ENCODE measurements around the gene SPDYE17. TPM values are rescaled to one million over a fixed set of nuclear protein-coding genes. Genes with fewer than 3 reads are reported as not detected.
"Not testable (repeated sequence)": the region's sequence is repeated elsewhere in the genome, so short reads cannot be mapped to it uniquely, and the experiment has no call there.

The SPDYE17 gene
- total RNA-seq, 2 donors from 2014 or later = not detected

DNA sequence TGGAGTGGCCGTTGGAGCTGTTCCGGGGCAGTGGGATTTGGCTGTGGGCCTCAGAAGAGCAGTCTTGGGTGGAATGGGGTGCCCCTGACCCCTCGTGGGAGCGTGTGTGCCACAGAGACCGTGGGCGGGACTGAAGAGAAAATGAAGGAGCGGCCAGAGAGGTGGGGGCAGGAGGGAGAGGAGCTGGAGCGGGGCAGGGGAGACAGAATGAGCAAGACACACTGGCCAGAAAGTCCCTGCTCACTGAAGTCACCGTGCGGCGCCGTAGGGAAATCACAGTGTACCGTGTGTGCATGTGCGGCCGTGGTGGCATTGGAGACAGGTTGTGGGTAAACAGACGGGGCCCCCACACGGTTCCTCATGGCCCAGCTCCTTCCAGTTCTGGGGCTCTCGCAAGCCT lies 40.0 kb downstream of the SPDYE17 start:
- H3K9me3 Mint-ChIP-seq = not testable (repeated sequence)

DNA sequence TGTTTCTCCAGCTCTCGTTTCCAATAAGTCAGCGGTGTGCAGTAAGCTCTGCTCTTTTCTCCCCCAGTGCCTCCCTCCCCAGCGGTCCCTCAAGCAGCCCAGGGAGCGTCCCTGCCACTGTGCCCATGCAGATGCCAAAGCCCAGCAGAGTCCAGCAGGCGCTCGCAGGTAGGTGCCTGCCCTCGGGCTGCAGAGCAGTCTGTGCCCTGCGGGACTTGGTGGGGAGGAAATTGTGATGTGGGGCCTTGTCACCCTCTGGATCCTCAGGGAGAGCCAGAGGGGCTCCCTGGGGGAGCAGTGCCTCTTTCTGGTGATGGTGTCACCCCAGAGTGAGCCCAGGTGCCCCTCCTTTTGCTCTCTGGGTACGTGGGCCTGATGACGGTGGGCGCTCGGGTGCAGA lies 42.0 kb downstream of the SPDYE17 start:
- not testable (repeated sequence) for H3K27me3 Mint-ChIP-seq; ATAC-seq; H3K4me3 Mint-ChIP-seq; H3K36me3 Mint-ChIP-seq; DNase-seq (ENCODE audit: low spot score); H3K27ac Mint-ChIP-seq; H3K4me1 Mint-ChIP-seq (ENCODE audit: low read depth in 2 of 2); H3K9me3 Mint-ChIP-seq

More for the DNA sequence above, 40.0 kb downstream of the SPDYE17 start:
- DNase-seq (ENCODE audit: low spot score); H3K4me1 Mint-ChIP-seq (ENCODE audit: low read depth in 2 of 2); H3K4me3 Mint-ChIP-seq; ATAC-seq; H3K27me3 Mint-ChIP-seq; H3K27ac Mint-ChIP-seq; H3K36me3 Mint-ChIP-seq: not testable (repeated sequence)

DNA sequence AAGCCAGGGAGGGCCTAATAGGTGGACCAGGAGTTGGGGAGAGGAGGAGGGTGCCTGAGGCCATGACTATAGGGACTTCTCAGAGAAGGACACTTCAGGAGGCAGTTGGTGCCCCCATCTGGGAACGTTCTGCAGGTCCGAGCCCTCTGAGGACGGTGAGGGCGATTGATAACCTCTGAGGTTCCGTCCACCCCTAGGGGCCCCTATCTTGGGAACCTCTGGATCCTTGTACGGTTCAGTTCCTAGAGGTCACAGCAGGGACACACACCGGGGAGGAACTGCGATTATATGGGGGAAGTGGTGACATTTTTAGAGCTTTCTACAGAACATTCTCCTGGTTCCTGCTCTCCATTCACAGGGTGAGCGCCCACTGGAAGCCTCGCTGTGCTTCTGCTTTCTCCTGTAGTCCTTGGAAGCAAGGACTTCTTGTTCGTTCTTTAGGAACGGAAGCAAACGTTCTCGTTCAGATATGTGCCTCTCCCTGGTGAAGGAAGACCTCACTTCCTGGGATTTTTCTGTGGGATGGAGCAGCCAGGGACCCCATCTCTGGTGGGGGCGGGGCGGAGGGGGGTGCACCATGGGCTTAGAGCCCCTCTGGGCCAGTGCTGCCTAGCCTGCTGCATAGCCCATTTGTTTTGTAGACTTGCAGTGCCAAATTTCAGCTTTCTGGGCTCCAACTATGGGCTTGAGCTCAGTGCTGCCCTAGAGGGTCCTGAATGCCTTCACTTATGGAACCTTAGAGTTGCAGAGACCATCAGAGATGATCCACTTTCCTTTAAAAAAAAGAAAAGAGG lies 46.0 kb downstream of the SPDYE17 start:
- H3K27me3 Mint-ChIP-seq; H3K27ac Mint-ChIP-seq; ATAC-seq; DNase-seq (ENCODE audit: low spot score); H3K4me3 Mint-ChIP-seq; H3K9me3 Mint-ChIP-seq; H3K36me3 Mint-ChIP-seq; H3K4me1 Mint-ChIP-seq (ENCODE audit: low read depth in 2 of 2): not testable (repeated sequence)

DNA sequence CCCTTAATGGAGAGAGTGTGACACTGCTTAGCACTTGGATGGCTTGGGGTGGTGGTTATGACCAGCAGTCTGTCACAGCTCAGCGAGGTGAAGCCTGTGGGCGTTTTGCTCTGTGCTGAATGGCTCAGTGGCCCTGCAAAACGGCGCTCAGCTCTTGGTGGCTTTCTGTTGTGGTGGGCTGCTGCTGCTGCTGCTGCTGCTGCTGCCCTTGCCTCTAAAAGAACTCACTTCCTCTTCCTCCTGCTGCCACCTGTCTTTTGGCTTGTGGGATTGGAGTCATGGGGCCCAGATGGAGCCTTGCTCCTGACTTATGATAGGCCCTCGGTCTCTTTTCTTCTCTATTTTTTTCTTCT lies 47.4 kb downstream of the SPDYE17 start:
- H3K27ac Mint-ChIP-seq; H3K4me3 Mint-ChIP-seq; DNase-seq (ENCODE audit: low spot score); H3K27me3 Mint-ChIP-seq; H3K4me1 Mint-ChIP-seq (ENCODE audit: low read depth in 2 of 2); H3K36me3 Mint-ChIP-seq; H3K9me3 Mint-ChIP-seq: not testable (repeated sequence)
- ATAC-seq = peak; percentile 85 to 96

DNA sequence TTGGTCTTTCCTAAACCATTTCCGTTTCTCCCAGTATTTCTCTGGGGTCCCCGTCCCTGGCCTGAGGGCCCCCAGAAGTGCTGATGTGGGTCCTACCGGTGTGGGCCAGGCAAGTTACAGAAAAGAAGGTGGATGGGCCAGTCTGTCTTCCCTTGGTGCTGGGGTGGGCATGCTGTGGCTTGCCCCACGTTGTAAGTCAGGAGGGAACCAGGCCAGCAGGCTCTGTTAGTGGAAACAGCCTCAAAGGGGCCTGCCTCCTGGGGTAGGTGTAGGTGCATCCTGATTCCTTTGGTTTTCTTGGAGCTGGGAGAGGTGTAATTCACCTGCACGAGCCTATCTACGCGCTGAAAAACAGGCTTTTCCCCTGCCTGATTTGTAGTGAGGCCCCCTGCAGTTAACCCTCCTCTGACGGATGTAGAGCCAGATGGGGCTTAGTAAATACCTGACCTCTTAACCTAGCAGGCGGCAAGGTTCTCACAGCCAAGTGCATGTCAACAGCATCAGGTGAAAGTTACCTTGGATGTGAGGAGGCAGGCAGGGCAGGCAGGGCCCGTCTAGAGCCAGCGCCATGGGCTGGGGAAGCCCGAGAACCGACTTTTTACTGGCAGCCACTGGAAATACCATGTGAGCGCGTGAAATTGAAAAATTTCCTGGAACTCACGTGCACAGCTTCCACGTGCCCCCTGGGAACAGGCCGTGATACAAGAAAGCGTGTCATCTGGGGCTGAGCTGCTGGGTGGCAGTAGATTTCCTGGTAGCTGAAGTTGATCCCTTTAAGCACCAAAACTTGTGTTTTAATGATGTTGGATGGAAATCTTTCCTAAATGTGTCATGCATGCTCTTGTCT lies 48.0 kb downstream of the SPDYE17 start:
- not testable (repeated sequence) for DNase-seq (ENCODE audit: low spot score); H3K9me3 Mint-ChIP-seq; H3K36me3 Mint-ChIP-seq; H3K4me1 Mint-ChIP-seq (ENCODE audit: low read depth in 2 of 2); ATAC-seq; H3K27ac Mint-ChIP-seq; H3K4me3 Mint-ChIP-seq; H3K27me3 Mint-ChIP-seq

DNA sequence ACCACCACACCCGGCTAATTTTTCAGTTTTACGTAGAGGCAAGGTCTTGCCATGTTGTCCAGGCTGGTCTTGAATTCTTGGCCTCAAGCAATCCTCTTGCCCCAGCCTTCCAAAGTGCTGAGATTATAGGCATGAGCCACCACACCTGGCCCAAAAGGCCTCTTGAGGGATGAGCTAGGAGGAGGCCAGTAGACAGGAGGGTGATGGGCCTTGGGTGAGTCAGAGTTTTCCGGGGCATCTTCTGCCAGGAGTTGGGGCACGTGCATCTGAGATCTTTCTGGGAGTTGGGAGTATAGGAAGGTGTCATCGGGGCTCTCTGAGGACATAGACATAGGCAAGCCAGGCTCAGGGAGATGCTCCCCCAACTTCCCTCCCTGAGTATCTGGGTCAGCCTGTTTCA lies 48.8 kb downstream of the SPDYE17 start:
- H3K36me3 Mint-ChIP-seq; H3K27me3 Mint-ChIP-seq; DNase-seq (ENCODE audit: low spot score); H3K27ac Mint-ChIP-seq; H3K9me3 Mint-ChIP-seq; H3K4me3 Mint-ChIP-seq; ATAC-seq; H3K4me1 Mint-ChIP-seq (ENCODE audit: low read depth in 2 of 2): not testable (repeated sequence)

DNA sequence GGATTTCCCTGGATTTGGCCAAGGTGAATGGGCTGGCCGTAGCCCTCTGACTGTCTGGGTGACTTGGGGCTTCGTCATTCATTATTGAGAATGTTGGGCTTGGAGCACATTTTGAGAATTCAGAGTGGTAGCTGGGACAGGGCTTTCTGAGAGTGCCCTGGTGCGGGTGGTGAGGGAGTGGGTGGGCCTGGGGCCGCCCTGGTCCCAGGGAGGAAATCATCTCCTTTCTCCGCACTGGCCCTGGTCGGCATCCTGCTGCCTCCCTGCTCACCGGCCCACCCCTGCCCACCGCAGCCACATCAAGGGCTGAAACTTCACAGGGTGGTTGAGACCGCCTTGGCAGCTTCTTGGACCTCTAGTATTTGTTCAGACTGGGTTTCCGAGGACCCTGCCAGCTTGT lies 49.7 kb downstream of the SPDYE17 start:
- not testable (repeated sequence) for H3K9me3 Mint-ChIP-seq; ATAC-seq; H3K4me3 Mint-ChIP-seq; H3K27me3 Mint-ChIP-seq; H3K36me3 Mint-ChIP-seq; H3K27ac Mint-ChIP-seq; H3K4me1 Mint-ChIP-seq (ENCODE audit: low read depth in 2 of 2); DNase-seq (ENCODE audit: low spot score)

DNA sequence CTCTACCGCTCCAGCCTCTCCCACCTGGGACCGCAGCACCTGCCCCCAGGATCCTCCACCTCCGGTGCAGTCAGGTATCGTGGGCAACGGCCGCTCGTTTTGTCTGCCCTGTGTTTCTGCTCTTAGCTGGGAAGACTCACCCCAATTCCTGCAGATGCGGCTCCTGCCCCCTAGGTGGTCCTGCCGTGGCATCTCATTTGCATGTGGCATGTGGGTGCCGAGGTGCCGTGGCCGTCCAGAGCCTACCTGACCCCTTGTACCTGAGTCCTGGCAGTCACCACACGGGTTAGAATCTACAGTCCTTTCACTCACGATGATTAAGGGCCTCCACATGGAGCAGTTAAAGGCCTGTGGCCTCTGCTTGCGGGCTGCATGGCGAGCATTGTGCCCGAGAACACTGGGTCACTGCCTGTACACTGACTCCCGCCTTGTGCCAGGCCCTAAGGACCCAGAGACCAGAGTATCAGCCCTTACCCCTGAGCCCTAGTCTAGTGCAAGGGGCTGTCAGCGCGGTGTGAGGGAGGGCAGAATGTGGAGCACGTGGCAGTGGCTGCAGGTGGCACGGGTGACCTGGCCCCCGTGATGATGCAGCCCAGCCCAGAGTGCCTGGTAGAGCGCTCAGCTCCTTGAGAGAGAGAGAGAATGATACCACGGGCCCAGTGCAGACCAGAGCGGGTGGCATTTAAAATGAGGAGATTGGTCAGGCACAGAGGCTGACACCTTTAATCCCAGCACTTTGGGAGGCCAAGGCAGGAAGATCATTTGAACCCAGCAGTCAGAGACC lies 50.8 kb downstream of the SPDYE17 start:
- H3K27ac Mint-ChIP-seq; H3K9me3 Mint-ChIP-seq; H3K27me3 Mint-ChIP-seq; H3K36me3 Mint-ChIP-seq; DNase-seq (ENCODE audit: low spot score); ATAC-seq; H3K4me3 Mint-ChIP-seq; H3K4me1 Mint-ChIP-seq (ENCODE audit: low read depth in 2 of 2): not testable (repeated sequence)

DNA sequence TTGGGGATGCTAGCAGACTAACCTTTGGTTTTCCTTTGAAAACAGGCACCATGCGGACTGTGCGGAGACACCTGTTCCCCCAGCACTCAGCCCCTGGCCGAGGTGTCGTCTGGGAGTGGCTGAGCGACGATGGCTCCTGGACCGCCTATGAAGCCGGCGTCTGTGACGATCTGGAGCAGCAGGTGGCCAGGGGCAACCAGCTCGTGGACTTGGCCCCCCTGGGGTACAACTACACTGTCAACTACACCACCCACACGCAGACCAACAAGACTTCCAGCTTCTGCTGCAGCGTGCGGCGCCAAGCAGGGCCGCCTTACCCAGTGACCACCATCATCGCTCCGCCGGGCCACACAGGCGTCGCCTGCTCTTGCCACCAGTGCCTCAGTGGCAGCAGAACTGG lies 51.6 kb downstream of the SPDYE17 start:
- not testable (repeated sequence) for H3K9me3 Mint-ChIP-seq; H3K27ac Mint-ChIP-seq; H3K4me3 Mint-ChIP-seq; H3K27me3 Mint-ChIP-seq; DNase-seq (ENCODE audit: low spot score); ATAC-seq; H3K4me1 Mint-ChIP-seq (ENCODE audit: low read depth in 2 of 2); H3K36me3 Mint-ChIP-seq

DNA sequence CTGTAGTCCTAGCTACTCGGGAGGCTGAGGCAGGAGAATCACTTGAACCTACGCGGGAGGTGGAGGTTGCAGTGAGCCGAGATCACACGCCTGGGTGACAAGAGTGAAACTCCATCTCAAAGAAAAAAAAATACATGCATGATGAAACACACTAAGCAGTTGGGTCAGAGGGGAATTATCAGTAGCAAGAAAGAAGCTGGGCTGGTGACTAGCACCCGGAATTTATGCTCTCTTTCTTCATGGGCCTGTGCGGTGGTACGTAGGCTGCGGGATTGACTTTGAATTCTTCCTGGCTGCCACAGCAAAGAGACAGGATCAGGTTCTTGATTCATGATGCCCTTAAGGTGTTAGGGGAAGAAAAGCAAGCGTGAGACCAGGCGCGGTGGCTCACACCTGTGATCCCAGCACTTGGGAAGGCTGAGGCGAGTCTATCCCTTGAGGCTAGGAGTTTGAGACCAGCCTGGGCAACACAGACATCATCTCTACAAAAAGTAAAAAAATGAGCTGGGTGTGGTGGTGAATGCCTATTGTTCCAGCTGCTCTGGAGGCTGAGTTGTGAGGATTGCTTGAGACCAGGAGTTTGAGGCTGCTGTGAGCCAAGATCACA lies 54.3 kb downstream of the SPDYE17 start:
- not testable (repeated sequence) for H3K4me1 Mint-ChIP-seq (ENCODE audit: low read depth in 2 of 2); DNase-seq (ENCODE audit: low spot score); H3K36me3 Mint-ChIP-seq; H3K27me3 Mint-ChIP-seq; H3K4me3 Mint-ChIP-seq; H3K27ac Mint-ChIP-seq; H3K9me3 Mint-ChIP-seq; ATAC-seq

DNA sequence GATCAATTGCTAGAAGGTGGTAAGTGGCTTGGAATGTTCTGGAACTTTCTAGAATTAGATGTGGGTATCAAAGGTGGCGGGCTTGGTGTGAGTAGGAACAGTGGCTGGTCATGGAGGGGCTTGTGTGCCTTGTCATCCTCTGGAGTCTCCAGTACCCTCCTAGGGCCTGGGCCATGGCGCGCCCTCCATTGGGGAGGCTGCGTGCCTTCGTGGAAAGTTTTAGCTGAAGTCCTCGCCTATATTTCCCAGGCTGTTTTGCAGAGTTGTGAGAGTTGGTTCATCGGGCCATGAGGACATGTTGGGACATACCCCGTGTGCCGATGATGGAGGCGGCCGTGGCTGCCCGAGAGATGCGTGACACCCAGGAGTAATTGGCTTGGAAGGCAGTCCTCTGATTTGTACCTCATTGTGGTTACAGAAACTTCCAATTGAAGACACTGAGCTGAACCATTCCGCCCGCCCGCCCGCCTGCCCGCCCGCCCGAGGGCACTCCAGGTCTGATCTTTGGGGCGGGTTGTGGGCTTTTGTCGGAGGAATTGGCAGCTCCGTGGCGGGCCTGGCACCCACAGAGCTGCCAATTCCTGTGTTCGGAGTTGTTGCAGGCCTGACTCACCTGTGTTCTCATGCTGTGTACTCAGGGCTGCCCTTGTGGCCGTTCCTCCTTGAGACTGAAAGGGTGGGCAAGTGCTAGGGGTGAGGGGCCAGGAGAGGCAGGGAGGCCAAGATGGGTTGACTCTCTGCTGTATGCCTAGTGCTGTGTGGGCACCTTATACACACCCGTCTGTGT lies 57.2 kb downstream of the SPDYE17 start:
- H3K9me3 Mint-ChIP-seq; H3K4me3 Mint-ChIP-seq; H3K27ac Mint-ChIP-seq; H3K4me1 Mint-ChIP-seq (ENCODE audit: low read depth in 2 of 2); DNase-seq (ENCODE audit: low spot score); ATAC-seq; H3K36me3 Mint-ChIP-seq; H3K27me3 Mint-ChIP-seq: not testable (repeated sequence)

DNA sequence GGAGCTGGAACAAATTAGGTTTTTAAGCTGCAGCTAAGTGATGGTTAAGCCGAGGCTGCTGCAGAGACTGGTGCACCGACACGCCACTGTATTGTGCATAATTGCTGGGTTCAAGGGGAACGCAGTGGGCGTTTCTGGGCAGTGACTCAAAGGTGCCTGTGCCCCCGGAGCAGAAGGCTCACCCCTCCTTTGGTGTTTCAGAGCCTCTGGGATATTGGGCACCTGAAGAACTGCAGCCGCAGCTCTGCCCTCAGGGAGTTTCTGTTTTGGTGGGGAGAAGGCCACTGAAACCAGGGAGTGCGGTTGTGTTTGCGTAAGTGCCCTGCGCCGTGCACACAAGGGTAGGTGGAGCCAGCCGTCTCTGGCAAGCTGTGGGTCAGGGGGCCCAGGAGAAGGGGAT lies 57.8 kb downstream of the SPDYE17 start:
- ATAC-seq = peak in 1 of 2 donors; percentile 25
- H3K4me3 Mint-ChIP-seq; DNase-seq (ENCODE audit: low spot score); H3K27me3 Mint-ChIP-seq; H3K36me3 Mint-ChIP-seq; H3K9me3 Mint-ChIP-seq; H3K4me1 Mint-ChIP-seq (ENCODE audit: low read depth in 2 of 2); H3K27ac Mint-ChIP-seq: not testable (repeated sequence)

DNA sequence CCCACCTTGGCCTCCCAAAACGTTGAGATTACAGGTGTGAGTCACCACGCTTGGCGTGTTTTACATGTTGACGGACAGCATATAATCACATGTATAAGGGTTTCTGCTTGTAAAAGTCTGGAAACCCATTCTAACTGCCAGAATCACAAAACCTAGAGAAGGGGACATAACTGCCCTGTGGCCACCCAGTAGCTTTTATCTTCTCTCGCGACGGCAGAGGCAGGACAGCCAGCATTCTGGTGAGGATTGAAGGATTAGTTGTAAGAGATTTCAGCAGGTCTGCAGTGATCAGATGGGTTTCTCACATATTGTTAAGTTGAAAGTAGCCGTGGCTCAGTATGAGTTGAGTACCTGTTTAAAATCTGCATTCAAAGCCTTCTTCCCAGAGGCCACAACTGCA lies 59.8 kb downstream of the SPDYE17 start:
- not testable (repeated sequence) for H3K4me1 Mint-ChIP-seq (ENCODE audit: low read depth in 2 of 2); H3K36me3 Mint-ChIP-seq; H3K27me3 Mint-ChIP-seq; DNase-seq (ENCODE audit: low spot score); ATAC-seq; H3K9me3 Mint-ChIP-seq; H3K27ac Mint-ChIP-seq; H3K4me3 Mint-ChIP-seq

All from natural killer cell treated with Interleukin-12 subunit alpha and Interleukin-12 subunit beta and Interleukin-15 and Interleukin-18, amount 100 ng/mL, for 72 hours (primary cell).